Measurements from ENCODE around the gene EPB41L4B.

EPB41L4B gene

DNA sequence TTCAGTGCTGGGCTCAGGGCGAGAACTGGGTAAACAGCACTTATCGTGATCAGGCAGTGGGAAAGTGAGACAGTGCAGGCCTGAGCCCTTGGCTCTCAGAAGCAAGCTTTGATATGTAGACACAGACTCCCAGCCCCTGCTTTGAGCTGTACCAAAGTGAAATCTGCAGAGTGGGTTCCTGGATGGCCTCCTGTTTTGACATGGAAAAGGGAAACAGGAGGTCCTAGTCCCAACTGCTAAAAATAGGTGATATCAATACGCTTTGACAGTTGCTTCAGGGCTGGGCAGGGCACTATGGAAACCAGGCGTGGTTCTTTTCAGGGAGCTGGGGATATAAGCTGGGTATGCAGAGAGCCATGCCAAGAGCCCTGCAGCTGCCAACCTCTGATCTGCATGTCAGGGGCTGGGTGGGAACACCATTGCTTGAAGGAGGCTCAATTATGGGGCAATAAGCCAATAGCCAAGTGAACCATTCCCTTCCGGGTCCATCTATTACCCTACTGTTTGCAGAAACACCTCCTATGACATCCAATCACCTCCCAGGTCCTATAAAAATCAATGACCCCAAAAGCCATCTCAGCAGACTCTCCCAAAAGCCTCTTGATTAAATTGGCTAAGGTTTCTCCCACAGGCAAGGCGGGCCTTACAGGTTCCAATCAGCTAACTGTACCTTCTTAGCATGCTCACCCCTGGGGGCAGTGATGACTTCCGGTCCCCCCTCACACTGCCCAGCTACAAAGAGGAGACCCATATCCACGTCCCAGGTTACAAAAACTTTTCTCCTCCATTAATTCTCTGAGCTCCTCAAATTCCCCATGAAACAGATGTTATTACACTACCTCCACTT is 45.8 kb downstream of the EPB41L4B start:
- no peak for TF ChIP-seq ZNF610 (tag by site-specific recombination; IDR thresholded peaks at IDR 0.05; ENCODE audit: borderline replicate concordance)
- TF ChIP-seq, protein P1, sequence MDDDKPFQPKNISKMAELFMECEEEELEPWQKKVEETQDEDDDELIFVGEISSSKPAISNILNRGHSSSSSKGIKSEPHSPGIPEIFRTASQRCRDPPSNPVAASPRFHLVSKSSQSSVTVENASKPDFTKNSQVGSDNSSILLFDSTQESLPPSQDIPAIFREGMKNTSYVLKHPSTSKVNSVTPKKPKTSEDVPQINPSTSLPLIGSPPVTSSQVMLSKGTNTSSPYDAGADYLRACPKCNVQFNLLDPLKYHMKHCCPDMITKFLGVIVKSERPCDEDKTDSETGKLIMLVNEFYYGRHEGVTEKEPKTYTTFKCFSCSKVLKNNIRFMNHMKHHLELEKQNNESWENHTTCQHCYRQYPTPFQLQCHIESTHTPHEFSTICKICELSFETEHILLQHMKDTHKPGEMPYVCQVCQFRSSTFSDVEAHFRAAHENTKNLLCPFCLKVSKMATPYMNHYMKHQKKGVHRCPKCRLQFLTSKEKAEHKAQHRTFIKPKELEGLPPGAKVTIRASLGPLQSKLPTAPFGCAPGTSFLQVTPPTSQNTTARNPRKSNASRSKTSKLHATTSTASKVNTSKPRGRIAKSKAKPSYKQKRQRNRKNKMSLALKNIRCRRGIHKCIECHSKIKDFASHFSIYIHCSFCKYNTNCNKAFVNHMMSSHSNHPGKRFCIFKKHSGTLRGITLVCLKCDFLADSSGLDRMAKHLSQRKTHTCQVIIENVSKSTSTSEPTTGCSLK (tag by site-specific recombination; IDR thresholded peaks at IDR 0.05), result no peak
- TF ChIP-seq, protein P2, sequence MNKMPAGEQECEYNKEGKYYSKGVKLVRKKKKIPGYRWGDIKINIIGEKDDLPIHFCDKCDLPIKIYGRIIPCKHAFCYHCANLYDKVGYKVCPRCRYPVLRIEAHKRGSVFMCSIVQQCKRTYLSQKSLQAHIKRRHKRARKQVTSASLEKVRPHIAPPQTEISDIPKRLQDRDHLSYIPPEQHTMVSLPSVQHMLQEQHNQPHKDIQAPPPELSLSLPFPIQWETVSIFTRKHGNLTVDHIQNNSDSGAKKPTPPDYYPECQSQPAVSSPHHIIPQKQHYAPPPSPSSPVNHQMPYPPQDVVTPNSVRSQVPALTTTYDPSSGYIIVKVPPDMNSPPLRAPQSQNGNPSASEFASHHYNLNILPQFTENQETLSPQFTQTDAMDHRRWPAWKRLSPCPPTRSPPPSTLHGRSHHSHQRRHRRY (tag by site-specific recombination; IDR thresholded peaks at IDR 0.05), result no peak
- Histone ChIP-seq H3K9me3 (ENCODE audit: control insufficient read depth, insufficient read depth, low read depth, low read length) (no peaks in the 10 kb centered on the region), H3K36me3 (ENCODE audit: control insufficient read depth in 2 of 2, insufficient read depth in 1 of 2, low read length in 2 of 2) (no peaks in the 10 kb centered on the region), H3K27ac (ENCODE audit: extremely low read depth, low read depth, low read length) (no peak overlapping the region), H3K4me3 (ENCODE audit: low read depth, low read length) (no peak overlapping the region), H3K4me1 (ENCODE audit: control insufficient read depth, insufficient read depth, low read length) (no peaks in the 10 kb centered on the region)
- ChIA-PET POLR2A (no interaction called here), CTCF (interaction anchor here (0.6 to 2.2 kb wide), 3 partner anchors 11 to 31 kb away, joined by 3 to 5 read pairs (median 4); no protein-coding TSS in a partner anchor)

DNA sequence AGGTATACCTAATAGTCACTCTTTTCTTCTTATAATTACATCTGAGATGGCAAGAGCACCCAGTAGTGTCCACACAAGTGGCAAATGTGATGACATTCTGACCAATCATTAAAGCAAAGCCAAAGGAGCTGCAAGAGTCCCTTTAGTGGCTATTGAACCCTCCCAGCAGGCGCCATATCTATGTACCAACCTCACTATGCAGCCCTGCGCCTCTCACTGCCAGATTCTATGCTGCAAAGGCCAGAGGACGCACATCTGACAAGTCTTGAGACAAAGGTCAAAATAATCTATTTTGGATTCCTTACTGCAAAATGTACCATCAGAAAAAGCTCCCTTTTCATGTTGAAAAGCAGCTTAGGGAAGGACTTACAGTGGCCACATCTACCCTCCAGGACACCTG is 47.0 kb downstream of the EPB41L4B start:
- POLR2A ChIA-PET, result no interaction called here
- Histone ChIP-seq H3K36me3 (ENCODE audit: control insufficient read depth in 2 of 2, insufficient read depth in 1 of 2, low read length in 2 of 2) (no peaks in the 10 kb centered on the region), H3K9me3 (ENCODE audit: control insufficient read depth, insufficient read depth, low read depth, low read length) (no peaks in the 10 kb centered on the region), H3K4me1 (ENCODE audit: control insufficient read depth, insufficient read depth, low read length) (no peaks in the 10 kb centered on the region), H3K27ac (ENCODE audit: extremely low read depth, low read depth, low read length) (no peak overlapping the region), H3K4me3 (ENCODE audit: low read depth, low read length) (no peak overlapping the region)
- CTCF ChIA-PET, result interaction anchor here (0.7 to 2.2 kb wide), 2 partner anchors 30 to 497 kb away, joined by 3 to 4 read pairs; no protein-coding TSS in a partner anchor
- TF ChIP-seq ZEB2 (tag by site-specific recombination; IDR thresholded peaks at IDR 0.05) (no peak), FEZF1 (tag by site-specific recombination; IDR thresholded peaks at IDR 0.05) (no peak), YY2 (tag by site-specific recombination; IDR thresholded peaks at IDR 0.05) (no peak), SCRT2 (tag by site-specific recombination; IDR thresholded peaks at IDR 0.05) (no peak), ZNF114 (tag by site-specific recombination; IDR thresholded peaks at IDR 0.05) (no peak), ZNF138 (tag by site-specific recombination; IDR thresholded peaks at IDR 0.05; ENCODE audit: borderline replicate concordance) (no peak), ZNF366 (tag by site-specific recombination; conservative IDR thresholded peaks at IDR 0.05) (no peak), KLF8 (tag by site-specific recombination; IDR thresholded peaks at IDR 0.05) (no peak), KLF10 (tag by site-specific recombination; IDR thresholded peaks at IDR 0.05) (no peak), ZNF560 (tag by site-specific recombination; IDR thresholded peaks at IDR 0.05; ENCODE audit: borderline replicate concordance) (no peak), ZNF785 (tag by site-specific recombination; IDR thresholded peaks at IDR 0.05) (no peak)
- TF ChIP-seq, protein P3, sequence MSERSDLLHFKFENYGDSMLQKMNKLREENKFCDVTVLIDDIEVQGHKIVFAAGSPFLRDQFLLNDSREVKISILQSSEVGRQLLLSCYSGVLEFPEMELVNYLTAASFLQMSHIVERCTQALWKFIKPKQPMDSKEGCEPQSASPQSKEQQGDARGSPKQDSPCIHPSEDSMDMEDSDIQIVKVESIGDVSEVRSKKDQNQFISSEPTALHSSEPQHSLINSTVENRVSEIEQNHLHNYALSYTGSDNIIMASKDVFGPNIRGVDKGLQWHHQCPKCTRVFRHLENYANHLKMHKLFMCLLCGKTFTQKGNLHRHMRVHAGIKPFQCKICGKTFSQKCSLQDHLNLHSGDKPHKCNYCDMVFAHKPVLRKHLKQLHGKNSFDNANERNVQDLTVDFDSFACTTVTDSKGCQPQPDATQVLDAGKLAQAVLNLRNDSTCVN (tag by site-specific recombination; optimal IDR thresholded peaks at IDR 0.05), result no peak
- TF ChIP-seq, protein P4, sequence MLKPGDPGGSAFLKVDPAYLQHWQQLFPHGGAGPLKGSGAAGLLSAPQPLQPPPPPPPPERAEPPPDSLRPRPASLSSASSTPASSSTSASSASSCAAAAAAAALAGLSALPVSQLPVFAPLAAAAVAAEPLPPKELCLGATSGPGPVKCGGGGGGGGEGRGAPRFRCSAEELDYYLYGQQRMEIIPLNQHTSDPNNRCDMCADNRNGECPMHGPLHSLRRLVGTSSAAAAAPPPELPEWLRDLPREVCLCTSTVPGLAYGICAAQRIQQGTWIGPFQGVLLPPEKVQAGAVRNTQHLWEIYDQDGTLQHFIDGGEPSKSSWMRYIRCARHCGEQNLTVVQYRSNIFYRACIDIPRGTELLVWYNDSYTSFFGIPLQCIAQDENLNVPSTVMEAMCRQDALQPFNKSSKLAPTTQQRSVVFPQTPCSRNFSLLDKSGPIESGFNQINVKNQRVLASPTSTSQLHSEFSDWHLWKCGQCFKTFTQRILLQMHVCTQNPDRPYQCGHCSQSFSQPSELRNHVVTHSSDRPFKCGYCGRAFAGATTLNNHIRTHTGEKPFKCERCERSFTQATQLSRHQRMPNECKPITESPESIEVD (tag by site-specific recombination; IDR thresholded peaks at IDR 0.05), result no peak
- TF ChIP-seq, protein P5, sequence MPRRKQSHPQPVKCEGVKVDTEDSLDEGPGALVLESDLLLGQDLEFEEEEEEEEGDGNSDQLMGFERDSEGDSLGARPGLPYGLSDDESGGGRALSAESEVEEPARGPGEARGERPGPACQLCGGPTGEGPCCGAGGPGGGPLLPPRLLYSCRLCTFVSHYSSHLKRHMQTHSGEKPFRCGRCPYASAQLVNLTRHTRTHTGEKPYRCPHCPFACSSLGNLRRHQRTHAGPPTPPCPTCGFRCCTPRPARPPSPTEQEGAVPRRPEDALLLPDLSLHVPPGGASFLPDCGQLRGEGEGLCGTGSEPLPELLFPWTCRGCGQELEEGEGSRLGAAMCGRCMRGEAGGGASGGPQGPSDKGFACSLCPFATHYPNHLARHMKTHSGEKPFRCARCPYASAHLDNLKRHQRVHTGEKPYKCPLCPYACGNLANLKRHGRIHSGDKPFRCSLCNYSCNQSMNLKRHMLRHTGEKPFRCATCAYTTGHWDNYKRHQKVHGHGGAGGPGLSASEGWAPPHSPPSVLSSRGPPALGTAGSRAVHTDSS (tag by site-specific recombination; IDR thresholded peaks at IDR 0.05), result no peak

Data from HEK293 (cell line).